BLaER1 treated with 17β-estradiol and CSF1 and Interleukin-3, amounts not matched to agents 10 nM and 100 nM (cell line): ENCODE measurements around the gene CSNK1A1.
"Not testable (repeated sequence)": the region's sequence is repeated elsewhere in the genome, so short reads cannot be mapped to it uniquely, and the experiment has no call there.

Source experiments
- H3K27ac ChIP-seq, 11 experiments: shearing (Covaris generic); formaldehyde crosslinking; 2 replicates each; pipeline ENCODE4 v1.8.1; 2022
- H3K27me3 ChIP-seq, 11 experiments: shearing (Covaris generic); formaldehyde crosslinking; 2 replicates each; pipeline ENCODE4 v1.8.1; 2022
- H3K36me3 ChIP-seq, 11 experiments: shearing (Covaris generic); formaldehyde crosslinking; 2 replicates each; pipeline ENCODE4 v1.8.1; 2022
- H3K4me1 ChIP-seq, 10 experiments: shearing (Covaris generic); formaldehyde crosslinking; 2 replicates each; pipeline ENCODE4 v1.8.1; 2022
- H3K4me2 ChIP-seq, 11 experiments: shearing (Covaris generic); formaldehyde crosslinking; 2 replicates each; pipeline ENCODE4 v1.8.1; 2022
- H3K4me3 ChIP-seq, 10 experiments: shearing (Covaris generic); formaldehyde crosslinking; 2 replicates each; pipeline ENCODE4 v1.8.1; 2022
- H3K9ac ChIP-seq, 11 experiments: shearing (Covaris generic); formaldehyde crosslinking; 2 replicates each; pipeline ENCODE4 v1.8.1; 2022
- H3K9me3 ChIP-seq, 11 experiments: shearing (Covaris generic); formaldehyde crosslinking; replicated peaks in 1 of 11; 2 replicates each; pipeline ENCODE4 v1.8.1; 2022
- H4K20me1 ChIP-seq, 11 experiments: shearing (Covaris generic); formaldehyde crosslinking; 2 replicates each; pipeline ENCODE4 v1.8.1; 2022
- Cebpa-rat ChIP-seq, 11 experiments: shearing (Covaris generic); IDR thresholded peaks; 2 replicates each; pipeline ENCODE4 v1.8.1; 2022

CSNK1A1 gene

GRCh38 chr5:149551227-149552037 lies at the start of gene CSNK1A1:
Gene CSNK1A1, minus strand, starts transcription at chr5:149551439. Its CDS starts 475 bp downstream, at chr5:149550964.
- Histone ChIP-seq H4K20me1 (peaks cover 37 to 44% (median 38%) of the 10 kb centered on the region in 11 experiments), H3K4me2 (peak within 1 kb of the TSS; percentile 83 to 99 (median 93)), H3K36me3 (peaks cover 34 to 38% (median 35%) of the 10 kb centered on the region in 11 experiments), H3K4me1 (peaks cover 23 to 42% (median 37%) of the 10 kb centered on the region in 10 experiments), H3K9ac (peak within 1 kb of the TSS; percentile 94 to 100 (median 99)), H3K4me3 (peak within 1 kb of the TSS; percentile 85 to 100 (median 93)), H3K9me3 (no peaks in the 10 kb centered on the region), H3K27ac (peak within 1 kb of the TSS; percentile 94 to 100 (median 98)), H3K27me3 (no peaks in the 10 kb centered on the region)
- TF ChIP-seq Cebpa-rat (IDR thresholded peaks at IDR 0.05): no peak

DNA sequence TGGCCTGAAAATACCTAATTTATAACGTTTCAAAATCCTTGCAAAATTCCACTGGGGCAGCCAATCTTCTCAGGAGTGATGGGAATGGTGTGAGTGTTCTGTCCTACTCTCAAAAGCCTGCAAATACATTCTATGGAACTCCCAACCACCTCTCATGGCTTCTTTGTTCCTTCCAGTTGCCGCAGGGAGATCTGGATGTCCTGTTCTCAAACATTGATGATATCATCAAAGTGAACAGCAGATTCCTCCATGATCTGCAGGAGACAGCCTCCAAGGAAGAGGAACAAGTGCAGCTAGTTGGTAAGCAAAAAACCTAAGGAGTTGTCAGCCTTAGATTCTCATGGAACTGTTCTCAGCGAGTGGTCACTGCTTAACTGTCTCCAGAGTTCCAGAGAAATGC lies 49.7 kb upstream of the CSNK1A1 start:
- Histone ChIP-seq H3K9me3 (no peaks in the 10 kb centered on the region), H3K4me3 (no peak overlapping the region), H3K27me3 (no peaks in the 10 kb centered on the region), H3K27ac (no peak overlapping the region), H4K20me1 (no peaks in the 10 kb centered on the region), H3K4me2 (no peak overlapping the region), H3K4me1 (peaks cover 5 to 21% (median 15%) of the 10 kb centered on the region in 10 experiments), H3K36me3 (no peaks in the 10 kb centered on the region), H3K9ac (no peak overlapping the region)
- no peak for TF ChIP-seq Cebpa-rat (IDR thresholded peaks at IDR 0.05)

DNA sequence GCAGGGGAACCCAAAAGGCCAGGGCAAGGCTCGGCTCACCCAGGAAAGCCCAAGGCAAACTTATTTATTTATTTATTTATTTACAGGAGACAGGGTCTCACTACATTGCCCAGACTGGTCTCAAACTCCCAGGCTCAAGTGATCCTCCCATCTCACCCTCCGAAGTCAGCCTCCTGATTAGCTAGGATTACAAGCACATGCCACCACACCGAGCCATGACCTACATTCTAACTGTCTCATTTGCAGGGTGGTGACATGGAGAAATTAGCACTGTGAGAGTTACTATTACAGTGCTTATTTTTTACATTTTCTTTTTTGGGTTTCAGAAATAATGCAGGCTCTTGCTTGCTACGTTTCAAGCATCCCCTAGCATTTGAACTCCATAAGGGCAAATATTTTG lies 48.1 kb upstream of the CSNK1A1 start:
- no peaks in the 10 kb centered on the region for H3K27me3 ChIP-seq
- no peak overlapping the region for H3K4me3 ChIP-seq
- TF ChIP-seq Cebpa-rat (IDR thresholded peaks at IDR 0.05): no peak
- H4K20me1 ChIP-seq: no peaks in the 10 kb centered on the region
- no peaks in the 10 kb centered on the region for H3K36me3 ChIP-seq
- H3K27ac ChIP-seq: no peak overlapping the region
- H3K4me1 ChIP-seq: peaks cover 0 to 16% (median 14%) of the 10 kb centered on the region in 10 experiments; a peak in 18 of 20 replicates
- H3K4me2 ChIP-seq: no peak overlapping the region
- H3K9ac ChIP-seq: no peak overlapping the region
- no peaks in the 10 kb centered on the region for H3K9me3 ChIP-seq

- no peak overlapping the region for H3K27ac ChIP-seq
- H3K4me2 ChIP-seq: no peak overlapping the region
These were observed 47.7 kb upstream of the CSNK1A1 start for GRCh38 chr5:149598966-149599365.

DNA sequence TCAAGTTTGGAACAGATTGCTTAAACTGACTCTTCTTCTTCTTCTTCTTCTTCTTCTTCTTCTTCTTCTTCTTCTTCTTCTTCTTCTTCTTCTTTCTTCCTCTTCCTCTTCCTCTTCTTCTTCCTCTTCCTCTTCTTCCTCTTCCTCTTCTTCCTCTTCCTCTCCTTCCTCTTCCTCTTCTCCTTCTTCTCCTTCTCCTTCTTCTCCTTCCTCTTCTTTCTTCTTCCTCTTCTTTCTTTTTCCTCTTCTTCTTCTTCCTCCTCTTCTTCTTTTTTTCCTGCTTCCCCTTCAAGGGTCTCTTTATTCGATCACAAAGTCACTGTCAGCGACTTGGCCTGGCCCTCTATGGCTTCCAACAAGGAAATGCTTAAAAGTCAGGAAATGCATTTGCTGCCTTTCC lies 47.0 kb upstream of the CSNK1A1 start:
- H3K4me3 ChIP-seq, H3K9me3 ChIP-seq, H3K4me2 ChIP-seq, H3K27me3 ChIP-seq, H3K27ac ChIP-seq, H3K36me3 ChIP-seq, H4K20me1 ChIP-seq, H3K9ac ChIP-seq: not testable (repeated sequence)
- H3K4me1 ChIP-seq: peaks cover 0 to 16% (median 14%) of the 10 kb centered on the region in 10 experiments; a peak in 18 of 20 replicates

More at GRCh38 chr5:149598966-149599365, 47.7 kb upstream of the CSNK1A1 start:
- Histone ChIP-seq H3K9me3 (no peaks in the 10 kb centered on the region), H3K27me3 (no peaks in the 10 kb centered on the region), H3K36me3 (no peaks in the 10 kb centered on the region), H3K9ac (no peak overlapping the region), H3K4me1 (peaks cover 0 to 16% (median 14%) of the 10 kb centered on the region in 10 experiments; a peak in 18 of 20 replicates), H3K4me3 (no peak overlapping the region), H4K20me1 (no peaks in the 10 kb centered on the region)
- TF ChIP-seq Cebpa-rat (IDR thresholded peaks at IDR 0.05): no peak

- Histone ChIP-seq H3K9ac (no peak overlapping the region), H3K4me3 (no peak overlapping the region), H3K4me1 (peaks cover 0 to 16% (median 14%) of the 10 kb centered on the region in 10 experiments; a peak in 18 of 20 replicates), H3K9me3 (no peaks in the 10 kb centered on the region), H3K27me3 (no peaks in the 10 kb centered on the region), H3K4me2 (peak overlapping the region in 4 of 11 experiments; percentile 11 to 59 (median 50); a peak in 3 of 22 replicates), H4K20me1 (no peaks in the 10 kb centered on the region), H3K27ac (no peak overlapping the region), H3K36me3 (no peaks in the 10 kb centered on the region)
- no peak for TF ChIP-seq Cebpa-rat (IDR thresholded peaks at IDR 0.05)
These were observed 46.4 kb upstream of the CSNK1A1 start for GRCh38 chr5:149597618-149598017.

- Histone ChIP-seq H3K4me1 (peaks cover 0 to 16% (median 14%) of the 10 kb centered on the region in 10 experiments; a peak in 18 of 20 replicates), H3K9me3 (no peaks in the 10 kb centered on the region), H3K27me3 (no peaks in the 10 kb centered on the region), H3K36me3 (no peaks in the 10 kb centered on the region), H3K27ac (peak overlapping the region in 2 of 11 experiments; percentile 25 to 48; a peak in 1 of 22 replicates), H3K4me2 (peak overlapping the region in 9 of 11 experiments; percentile 4 to 74 (median 59); a peak in 17 of 22 replicates), H4K20me1 (no peaks in the 10 kb centered on the region), H3K9ac (no peak overlapping the region), H3K4me3 (no peak overlapping the region)
- TF ChIP-seq Cebpa-rat (IDR thresholded peaks at IDR 0.05): no peak
These were observed 45.5 kb upstream of the CSNK1A1 start for GRCh38 chr5:149596712-149597111.

GRCh38 chr5:149595105-149595504 lies 43.9 kb upstream of the CSNK1A1 start:
- H3K9me3 ChIP-seq, H3K9ac ChIP-seq, H3K27ac ChIP-seq, H3K4me2 ChIP-seq, H3K4me3 ChIP-seq, H3K36me3 ChIP-seq, H3K27me3 ChIP-seq, H4K20me1 ChIP-seq: not testable (repeated sequence)
- peak in 1 of 11 experiments; percentile 43; a peak in 1 of 22 replicates for TF ChIP-seq Cebpa-rat (IDR thresholded peaks at IDR 0.05)
- H3K4me1 ChIP-seq: peaks cover 0 to 27% (median 21%) of the 10 kb centered on the region in 10 experiments; a peak in 18 of 20 replicates

DNA sequence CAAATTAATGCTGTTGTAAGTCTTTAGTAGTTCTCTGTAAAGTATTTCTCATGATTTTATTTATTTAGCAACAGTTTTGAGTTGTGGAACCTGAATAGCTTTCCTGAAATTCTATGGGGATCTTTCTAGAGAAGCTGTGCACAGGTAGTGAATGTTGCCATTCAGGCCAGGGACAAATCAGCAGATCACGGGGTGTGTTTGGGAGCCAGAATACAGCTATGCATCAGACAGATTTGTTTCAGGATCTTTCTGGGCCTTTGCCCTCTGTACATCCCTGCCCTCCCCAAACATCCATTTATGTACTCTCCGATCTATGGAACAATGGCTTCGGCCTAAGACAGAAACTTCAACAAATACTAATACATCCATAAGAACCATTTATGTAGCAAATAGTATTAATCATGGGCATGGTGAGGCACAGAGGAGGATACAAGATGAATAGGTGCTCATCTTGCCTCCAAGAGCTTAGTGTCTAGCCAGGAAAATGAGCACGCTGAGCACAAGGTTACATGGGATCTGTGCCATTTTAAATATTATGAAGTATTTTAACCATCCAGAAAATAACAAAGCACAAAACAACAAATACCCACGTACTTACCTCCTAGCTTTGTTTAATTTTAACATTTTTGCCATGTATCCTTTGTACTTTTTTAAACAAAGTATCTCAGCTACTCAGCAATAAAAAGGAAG lies 43.1 kb upstream of the CSNK1A1 start:
- Histone ChIP-seq H3K36me3 (no peaks in the 10 kb centered on the region), H3K9me3 (no peaks in the 10 kb centered on the region), H3K4me1 (peaks cover 0 to 27% (median 21%) of the 10 kb centered on the region in 10 experiments; a peak in 18 of 20 replicates), H3K9ac (no peak overlapping the region), H3K27me3 (no peaks in the 10 kb centered on the region), H4K20me1 (no peaks in the 10 kb centered on the region), H3K4me3 (no peak overlapping the region), H3K27ac (no peak overlapping the region), H3K4me2 (no peak overlapping the region)
- TF ChIP-seq Cebpa-rat (IDR thresholded peaks at IDR 0.05): no peak
